Hepatocyte (in vitro differentiated cells): ENCODE measurements around the gene PCDHGB4. TPM values are rescaled to one million over a fixed set of nuclear protein-coding genes. Genes with fewer than 3 reads are reported as not detected.
"Not testable (repeated sequence)": the region's sequence is repeated elsewhere in the genome, so short reads cannot be mapped to it uniquely, and the experiment has no call there.

ENCODE experiments used
- DNase-seq: peaks from one replicate; pipeline ENCODE4 v3.0.0-alpha.2; 2016; ENCODE audit warnings: low spot score
- H2AFZ ChIP-seq: fragments of 200-600 bp; sonication (generic); 2 replicates; pipeline ENCODE4 v1.6.0; 2016; ENCODE audit warnings: antibody characterized with exemption, mild to moderate bottlenecking
- H3K27ac ChIP-seq: fragments of 200-600 bp; sonication (generic); 2 replicates; pipeline ENCODE4 v1.5.1; 2016; ENCODE audit warnings: mild to moderate bottlenecking
- H3K27me3 ChIP-seq: fragments of 200-600 bp; sonication (generic); 2 replicates; pipeline ENCODE4 v1.6.1; 2016
- H3K36me3 ChIP-seq: fragments of 200-600 bp; sonication (generic); replicated peaks from 2 replicates; pipeline ENCODE4 v1.5.1; 2016; ENCODE audit warnings: low read depth; ENCODE audit not compliant: insufficient read depth
- H3K4me1 ChIP-seq: fragments of 200-600 bp; sonication (generic); 2 replicates; pipeline ENCODE4 v1.5.1; 2016; ENCODE audit warnings: mild to moderate bottlenecking, moderate library complexity; ENCODE audit not compliant: insufficient read depth
- H3K4me2 ChIP-seq: fragments of 200-600 bp; sonication (generic); 2 replicates; pipeline ENCODE4 v1.6.0; 2016
- H3K4me3 ChIP-seq: fragments of 200-600 bp; sonication (generic); 2 replicates; pipeline ENCODE4 v1.5.1; 2016; ENCODE audit warnings: mild to moderate bottlenecking
- H3K79me2 ChIP-seq: fragments of 200-600 bp; sonication (generic); 2 replicates; pipeline ENCODE4 v1.6.0; 2017; ENCODE audit warnings: mild to moderate bottlenecking
- H3K9me2 ChIP-seq: fragments of 200-600 bp; sonication (generic); replicated peaks from 2 replicates; pipeline ENCODE4 v1.6.0; 2017; ENCODE audit warnings: mild to moderate bottlenecking; ENCODE audit not compliant: insufficient read depth
- H3K9me3 ChIP-seq: fragments of 200-600 bp; sonication (generic); 2 replicates; pipeline ENCODE4 v1.5.1; 2016; ENCODE audit warnings: low read depth, mild to moderate bottlenecking
- H4K20me1 ChIP-seq: fragments of 200-600 bp; sonication (generic); 2 replicates; pipeline ENCODE4 v1.6.0; 2016; ENCODE audit warnings: mild to moderate bottlenecking; ENCODE audit not compliant: insufficient read depth, poor library complexity, severe bottlenecking
- CTCF ChIP-seq: fragments of 200-600 bp; sonication (generic); IDR thresholded peaks from 2 replicates; pipeline ENCODE4 v1.5.1; 2016; ENCODE audit warnings: antibody characterized with exemption, mild to moderate bottlenecking; ENCODE audit not compliant: poor library complexity
- EZH2 ChIP-seq: fragments of 200-600 bp; sonication (generic); IDR thresholded peaks from 2 replicates; pipeline ENCODE4 v1.6.1; 2016; ENCODE audit warnings: antibody characterized with exemption, mild to moderate bottlenecking, borderline replicate concordance
- EZH2phosphoT487 ChIP-seq: fragments of 200-600 bp; sonication (generic); IDR thresholded peaks from one replicate; pipeline ENCODE4 v1.6.1; 2018; ENCODE audit warnings: antibody characterized with exemption, mild to moderate bottlenecking, low read depth, moderate library complexity; ENCODE audit not compliant: unreplicated experiment, severe bottlenecking
- WGBS: methylation state at CpG from one replicate; pipeline ENCODE4 v1.1.6; 2016; ENCODE audit warnings: low lambda C conversion rate; ENCODE audit errors: missing lambda C conversion rate; 5-methylcytosine and 5-hydroxymethylcytosine counted together
- polyA plus RNA-seq: library from polyadenylated mRNA; unstranded; fragments of >200 nt; fragmentation: Nextera tagmentation; extraction: Ambion mirVana; gene quantifications from 2 replicates; pipeline ENCODE4 v1.2.1, GENCODE V29; 2016
- total RNA-seq: library from RNA; depleted of rRNA; stranded (reverse); fragments of >200 nt; gene quantifications from 2 replicates; pipeline ENCODE4 v1.2.3, GENCODE V29; 2014

The PCDHGB4 gene
- total and polyA plus RNA-seq, 2 experiments from 2014 or later = 17.9 to 20.0 TPM

- no peaks in the 10 kb centered on the region for H4K20me1 ChIP-seq
- H3K9me3 ChIP-seq = peaks cover 67% of the 10 kb centered on the region
- no peaks in the 10 kb centered on the region for H3K27me3 ChIP-seq
- peaks cover 14% of the 10 kb centered on the region for H3K36me3 ChIP-seq
- H3K4me2 ChIP-seq = no peak within 1 kb of the TSS
- WGBS = 98% methylated on average over 33 of the region's 33 CpGs
- TF ChIP-seq EZH2phosphoT487 (no peak), EZH2 (no peak), CTCF (no peak)
- H2AFZ ChIP-seq = no peak within 1 kb of the TSS
- H3K27ac ChIP-seq = no peak within 1 kb of the TSS
- peaks cover 11% of the 10 kb centered on the region for H3K79me2 ChIP-seq
- no peaks in the 10 kb centered on the region for H3K4me1 ChIP-seq
- H3K4me3 ChIP-seq = peak within 1 kb of the TSS; percentile 10
- H3K9me2 ChIP-seq = no peaks in the 10 kb centered on the region
- no peak for DNase-seq
These were observed 43.0 kb downstream of the PCDHGB4 start, which contains the start of gene PCDHGA12 for GRCh38 chr5:141430332-141431113. Gene PCDHGA12, plus strand, starts transcription at chr5:141430507. Its CDS starts 253 bp downstream, at chr5:141430760.

GRCh38 chr5:141431286-141431685, 43.8 kb downstream of the PCDHGB4 start:
- peaks cover 64% of the 10 kb centered on the region for H3K9me3 ChIP-seq
- H3K4me1 ChIP-seq = no peaks in the 10 kb centered on the region
- H3K36me3 ChIP-seq = peaks cover 9% of the 10 kb centered on the region
- H3K4me2 ChIP-seq = no peak overlapping the region
- TF ChIP-seq EZH2 (no peak), EZH2phosphoT487 (no peak), CTCF (no peak)
- H3K4me3 ChIP-seq = no peak overlapping the region
- WGBS = 99% methylated on average over 37 of the region's 37 CpGs
- H2AFZ ChIP-seq = no peak overlapping the region
- DNase-seq = no peak
- H3K27me3 ChIP-seq = no peaks in the 10 kb centered on the region
- H3K9me2 ChIP-seq = no peaks in the 10 kb centered on the region
- no peak overlapping the region for H3K27ac ChIP-seq
- no peaks in the 10 kb centered on the region for H4K20me1 ChIP-seq
- peaks cover 10% of the 10 kb centered on the region for H3K79me2 ChIP-seq

GRCh38 chr5:141432308-141432707, 44.8 kb downstream of the PCDHGB4 start:
- not testable (repeated sequence) for H2AFZ ChIP-seq, H3K9me2 ChIP-seq, H3K27ac ChIP-seq, H3K27me3 ChIP-seq, H4K20me1 ChIP-seq, H3K4me3 ChIP-seq, H3K4me2 ChIP-seq, DNase-seq, H3K4me1 ChIP-seq, H3K36me3 ChIP-seq
- 98% methylated on average over 33 of the region's 38 CpGs for WGBS
- H3K9me3 ChIP-seq = peaks cover 58% of the 10 kb centered on the region
- H3K79me2 ChIP-seq = peaks cover 12% of the 10 kb centered on the region

GRCh38 chr5:141432726-141433125, 45.2 kb downstream of the PCDHGB4 start:
- not testable (repeated sequence) for H3K4me2 ChIP-seq, H3K4me1 ChIP-seq, H3K27ac ChIP-seq, H2AFZ ChIP-seq, H3K4me3 ChIP-seq, DNase-seq, H3K36me3 ChIP-seq, H4K20me1 ChIP-seq, H3K27me3 ChIP-seq, H3K9me2 ChIP-seq
- WGBS = 96% methylated on average over 26 of the region's 29 CpGs
- peaks cover 12% of the 10 kb centered on the region for H3K79me2 ChIP-seq
- H3K9me3 ChIP-seq = peaks cover 55% of the 10 kb centered on the region
